DMS79 (cell line): Measurements from ENCODE around the gene TMX4.

Experiments
- DNase-seq: peaks from one replicate; lab custom pipeline; 2025; lab: John Stamatoyannopoulos, UW

The TMX4 gene

GRCh38 chr20:8019998-8020247, 362 bp upstream of the TMX4 start:
- no peak for DNase-seq

- DNase-seq: peak; percentile 51
Observed at GRCh38 chr20:8018958-8019245, 659 bp downstream of the TMX4 start.

- no peak for DNase-seq
Observed at GRCh38 chr20:8012724-8013123, 6.8 kb downstream of the TMX4 start.

GRCh38 chr20:8008733-8009132, 10.8 kb downstream of the TMX4 start:
- DNase-seq: no peak

GRCh38 chr20:8007490-8007889, 12.1 kb downstream of the TMX4 start:
- DNase-seq: no peak

- no peak for DNase-seq
Observed at GRCh38 chr20:8005575-8006366, 13.8 kb downstream of the TMX4 start.

- DNase-seq: no peak
Observed at GRCh38 chr20:8005033-8005432, 14.5 kb downstream of the TMX4 start.

- no peak for DNase-seq
Observed at GRCh38 chr20:8002056-8002455, 17.5 kb downstream of the TMX4 start.

- DNase-seq: no peak
Observed at GRCh38 chr20:8000796-8001195, 18.8 kb downstream of the TMX4 start.

- DNase-seq: no peak
Observed at GRCh38 chr20:7996898-7997297, 22.7 kb downstream of the TMX4 start.

GRCh38 chr20:7994809-7995208, 24.8 kb downstream of the TMX4 start:
- no peak for DNase-seq

GRCh38 chr20:7993703-7994102, 25.9 kb downstream of the TMX4 start:
- DNase-seq: no peak

- DNase-seq: no peak
Observed at GRCh38 chr20:7993238-7993637, 26.3 kb downstream of the TMX4 start.

GRCh38 chr20:7990385-7990784, 29.2 kb downstream of the TMX4 start:
- no peak for DNase-seq

GRCh38 chr20:7989379-7989778, 30.2 kb downstream of the TMX4 start:
- no peak for DNase-seq

GRCh38 chr20:7985916-7986315, 33.6 kb downstream of the TMX4 start:
- DNase-seq: no peak

GRCh38 chr20:7984192-7984591, 35.4 kb downstream of the TMX4 start:
- DNase-seq: no peak

GRCh38 chr20:7981374-7981773, 38.2 kb downstream of the TMX4 start:
- DNase-seq: no peak

GRCh38 chr20:7980332-7981046, 39.1 kb downstream of the TMX4 start:
- no peak for DNase-seq

- DNase-seq: no peak
Observed at GRCh38 chr20:7977709-7978108, 41.9 kb downstream of the TMX4 start.

- DNase-seq: no peak
Observed at GRCh38 chr20:7975851-7976414, 43.6 kb downstream of the TMX4 start.

GRCh38 chr20:7974785-7975435, 44.7 kb downstream of the TMX4 start:
- no peak for DNase-seq

- DNase-seq: no peak
Observed at GRCh38 chr20:7971536-7972280, 47.9 kb downstream of the TMX4 start.
